Stimulated activated CD8-positive, alpha-beta memory T cell treated with anti-CD3 and anti-CD28 coated beads, Interleukin-12 subunit alpha, Interleukin-12 subunit beta, amount 100 ng/mL, for 4 hours (primary cell): ENCODE results near the gene GNPAT.

ENCODE experiments used
- DNase-seq: peaks from one replicate; pipeline ENCODE4 v3.0.0-alpha.2; 2020; ENCODE audit warnings: low read depth

GNPAT gene

DNA sequence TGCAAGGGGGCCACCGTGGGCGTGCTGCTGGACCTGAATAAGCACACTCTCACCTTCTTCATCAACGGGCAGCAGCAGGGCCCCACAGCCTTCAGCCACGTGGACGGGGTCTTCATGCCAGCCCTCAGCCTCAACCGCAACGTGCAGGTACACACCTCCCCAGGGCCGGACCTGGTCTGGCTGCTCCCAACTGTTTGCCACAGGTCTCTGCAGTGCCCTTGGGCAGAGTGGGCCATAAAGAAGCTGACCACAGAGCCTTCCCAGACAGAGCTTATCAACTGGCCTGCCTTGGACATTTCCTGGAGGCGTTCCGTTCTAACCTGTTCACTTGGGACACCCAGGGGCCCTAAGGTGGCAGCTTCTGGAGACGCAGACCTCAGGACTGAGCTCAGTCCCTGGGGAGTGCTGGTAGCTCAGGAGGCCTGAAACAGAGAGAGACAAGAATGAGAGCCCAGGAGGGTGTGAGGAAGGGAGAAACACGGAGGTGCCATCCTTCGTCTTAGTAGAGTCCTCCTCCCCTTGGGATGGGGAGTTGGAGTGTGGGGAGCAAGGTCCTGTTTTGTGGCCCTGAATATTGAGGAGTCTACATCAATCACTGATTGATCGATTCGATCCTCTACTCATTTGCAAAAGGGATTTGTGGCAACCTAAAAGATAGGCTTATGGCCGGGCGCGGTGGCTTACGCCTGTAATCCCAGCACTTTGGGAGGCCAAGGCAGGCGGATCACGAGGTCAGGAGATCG, 27.0 kb upstream of the GNPAT start:
- no peak for DNase-seq

DNA sequence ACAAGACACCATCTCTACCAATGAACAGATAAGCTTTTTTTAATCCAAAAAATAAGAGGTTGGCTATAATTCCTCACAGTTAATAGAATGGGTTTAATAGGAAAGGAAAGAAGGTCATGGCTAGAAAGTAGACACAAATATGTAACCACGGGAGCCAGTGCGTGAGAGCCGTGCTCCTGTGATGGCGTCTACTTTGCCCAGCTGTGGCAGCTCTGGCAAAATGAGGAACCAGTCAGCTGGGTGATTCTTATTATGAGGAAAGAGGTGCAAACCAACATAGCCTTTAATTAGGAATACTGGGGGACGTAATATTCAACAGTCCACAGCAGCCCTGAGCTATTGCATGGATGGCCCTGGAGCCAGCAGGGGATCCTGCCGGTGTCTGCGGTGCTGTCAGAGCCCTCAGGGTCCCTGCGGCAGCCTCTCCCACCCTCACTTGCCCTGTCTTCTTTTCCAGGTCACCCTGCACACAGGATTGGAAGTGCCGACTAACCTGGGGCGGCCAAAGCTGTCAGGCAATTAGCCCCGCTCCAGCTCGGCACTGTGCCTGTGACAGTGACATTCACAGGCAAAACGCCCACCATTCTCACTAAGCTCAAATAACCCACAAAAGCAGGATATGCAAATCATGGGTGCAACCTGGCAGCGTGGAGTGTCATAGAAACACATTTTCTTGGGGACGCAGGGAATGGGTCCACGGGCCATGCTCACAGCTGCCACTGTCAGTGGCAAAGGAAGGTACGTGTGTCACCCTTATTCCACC, 25.9 kb upstream of the GNPAT start:
- no peak for DNase-seq

DNA sequence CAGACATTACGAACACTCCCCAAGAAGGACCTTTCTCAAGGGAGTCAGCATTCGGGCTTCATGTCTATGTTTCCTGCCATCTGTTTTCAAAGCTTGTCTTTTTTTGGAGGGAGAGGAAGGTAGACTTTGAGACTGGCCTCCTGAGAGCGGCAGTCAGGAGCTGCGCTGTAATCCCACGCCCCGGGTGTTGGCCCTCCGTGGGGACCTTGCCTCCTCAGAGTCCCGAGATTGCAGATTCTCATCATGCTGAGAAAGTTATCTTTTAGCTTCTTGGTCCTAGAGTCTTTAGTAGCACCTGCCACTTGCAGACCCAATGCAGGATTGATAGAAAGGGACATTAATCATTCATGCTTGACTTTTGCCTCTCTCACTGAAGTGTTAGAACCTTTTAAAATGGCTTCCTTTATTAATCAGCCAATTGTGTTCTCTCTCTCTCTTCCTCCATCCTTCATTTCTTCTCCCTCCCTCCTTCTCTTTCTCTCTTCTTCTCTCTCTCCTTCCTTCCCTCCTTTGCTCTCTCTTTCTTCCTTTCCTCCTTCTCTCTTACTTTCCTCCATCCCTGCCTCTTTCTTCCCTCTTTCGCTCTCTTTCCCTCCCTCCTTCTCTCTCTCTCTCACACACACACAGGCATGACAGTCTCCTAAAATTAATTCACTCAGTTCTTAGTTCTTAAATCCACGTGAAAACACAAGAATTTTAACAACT, 25.2 kb upstream of the GNPAT start:
- no peak for DNase-seq

DNA sequence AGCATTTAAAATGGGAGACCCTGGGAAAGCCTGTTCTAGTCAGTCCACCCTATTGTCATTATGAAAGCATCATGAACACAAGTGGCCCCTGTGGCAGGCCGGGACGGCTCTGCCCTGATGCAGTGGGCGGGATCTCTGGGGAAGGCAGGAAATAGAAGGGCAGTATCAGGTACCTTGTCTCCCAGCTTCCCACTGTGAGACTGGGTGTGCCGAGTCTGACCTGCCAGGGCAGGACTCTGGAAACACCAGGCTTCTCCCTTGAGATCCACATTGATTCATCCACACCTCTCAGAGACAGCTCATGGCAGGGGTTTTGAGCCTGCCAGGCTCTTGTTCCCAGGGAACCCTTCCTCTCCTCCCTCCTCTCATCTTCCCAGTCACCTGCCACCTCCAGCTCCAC, 24.5 kb upstream of the GNPAT start:
- DNase-seq: no peak

DNA sequence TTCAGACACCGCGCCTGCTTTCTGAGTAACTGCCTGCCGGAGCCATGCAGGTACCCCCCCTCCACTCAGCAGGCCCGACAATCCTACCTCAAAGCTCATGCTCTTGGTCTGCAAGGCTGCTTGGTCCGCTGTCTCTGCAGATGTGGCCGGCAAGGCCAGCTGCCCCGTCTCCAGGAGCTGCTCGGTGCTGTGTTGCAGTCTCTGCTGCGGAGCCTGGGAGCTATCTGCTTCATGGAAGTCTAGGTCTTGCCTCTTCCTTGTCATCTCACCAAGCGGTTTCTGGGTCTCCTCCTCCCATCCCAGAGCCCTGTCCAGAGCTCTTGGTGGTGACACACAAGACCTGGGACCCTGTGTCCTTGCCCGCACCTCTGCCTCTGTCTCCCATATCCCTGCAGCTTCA, 24.0 kb upstream of the GNPAT start:
- no peak for DNase-seq

DNA sequence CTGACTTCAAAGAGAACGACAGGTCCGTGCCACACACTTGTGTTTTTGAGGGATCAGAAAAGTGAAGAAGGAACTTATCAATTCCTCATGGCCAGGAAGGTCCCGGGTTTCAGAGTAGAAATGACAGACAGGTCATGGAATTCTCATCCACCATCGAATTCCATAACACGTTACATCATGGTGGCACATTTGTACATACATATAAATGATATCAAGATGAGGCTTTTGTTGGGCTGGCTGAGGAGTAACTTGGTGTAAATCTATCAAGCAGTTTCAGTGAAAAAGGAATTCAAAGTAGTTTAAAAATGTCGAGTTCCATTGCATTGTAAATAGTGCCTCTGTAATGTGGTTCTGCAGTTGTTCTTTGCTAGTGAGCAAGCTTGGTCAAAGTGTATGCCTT, 22.9 kb upstream of the GNPAT start:
- DNase-seq: no peak

DNA sequence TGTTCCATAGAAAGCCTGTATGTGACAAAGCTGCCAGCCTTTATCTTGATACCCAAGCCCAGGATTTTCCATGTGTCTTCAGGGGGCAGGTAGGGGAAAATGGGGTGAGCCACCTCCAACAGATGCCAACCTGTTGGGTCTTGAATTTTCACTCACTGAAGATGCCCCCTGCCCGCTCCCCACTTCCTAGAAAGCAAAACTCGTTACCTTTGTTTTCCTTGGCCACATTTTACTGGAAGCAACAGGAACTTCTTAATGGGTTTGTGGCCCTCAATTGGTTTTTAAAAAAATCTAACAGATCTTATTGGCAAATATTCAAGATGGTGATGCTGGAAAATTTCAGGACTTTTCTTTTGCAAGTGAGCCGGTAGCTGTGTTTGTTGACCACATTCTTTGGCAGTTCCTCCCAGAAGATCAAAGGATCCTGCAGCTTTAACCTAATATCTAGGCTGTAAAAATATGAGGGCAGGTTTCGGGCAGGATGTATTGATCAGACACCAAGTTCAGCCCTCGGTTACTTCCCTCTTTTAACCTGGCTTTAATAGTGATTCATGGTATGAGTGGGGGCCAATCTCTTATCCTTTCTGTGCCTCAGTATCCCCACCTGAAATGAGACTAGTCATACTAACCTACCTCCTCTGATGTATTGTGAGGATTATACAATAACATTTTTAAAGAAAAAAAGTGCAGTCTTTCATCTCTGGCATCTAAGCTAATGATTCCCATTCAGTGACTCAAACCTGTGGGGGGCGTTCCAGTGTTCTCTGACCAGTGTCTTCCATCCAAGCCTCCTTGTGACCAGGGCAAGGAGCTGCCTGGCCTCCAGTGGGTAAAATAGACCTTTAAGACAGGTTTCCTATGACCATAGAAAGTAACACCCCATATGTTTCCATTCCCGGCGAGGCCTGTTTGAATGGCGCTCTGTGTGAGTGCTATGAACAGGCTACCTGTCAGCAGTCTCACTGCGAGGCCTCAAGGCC, 21.3 kb upstream of the GNPAT start:
- DNase-seq: no peak

DNA sequence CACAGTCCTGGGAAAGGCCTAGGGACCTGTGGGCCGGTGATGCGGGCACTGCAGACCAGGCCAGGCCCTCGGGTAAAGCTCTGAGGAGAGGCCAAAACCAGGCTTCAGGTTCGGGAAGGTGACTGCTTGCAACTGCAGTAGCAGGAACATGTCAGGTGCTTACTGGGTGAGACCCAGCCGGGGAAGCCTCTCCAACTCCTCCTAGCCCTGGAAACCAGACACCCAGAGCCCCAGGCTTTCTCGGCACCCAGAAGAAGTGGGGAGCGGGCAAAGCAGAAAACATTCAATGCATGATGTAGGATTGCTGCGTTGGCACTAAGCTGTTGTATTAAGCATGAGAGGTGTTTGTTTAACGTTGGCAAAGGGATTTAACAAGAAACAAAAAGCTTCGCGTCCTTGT, 20.2 kb upstream of the GNPAT start:
- DNase-seq: no peak

DNA sequence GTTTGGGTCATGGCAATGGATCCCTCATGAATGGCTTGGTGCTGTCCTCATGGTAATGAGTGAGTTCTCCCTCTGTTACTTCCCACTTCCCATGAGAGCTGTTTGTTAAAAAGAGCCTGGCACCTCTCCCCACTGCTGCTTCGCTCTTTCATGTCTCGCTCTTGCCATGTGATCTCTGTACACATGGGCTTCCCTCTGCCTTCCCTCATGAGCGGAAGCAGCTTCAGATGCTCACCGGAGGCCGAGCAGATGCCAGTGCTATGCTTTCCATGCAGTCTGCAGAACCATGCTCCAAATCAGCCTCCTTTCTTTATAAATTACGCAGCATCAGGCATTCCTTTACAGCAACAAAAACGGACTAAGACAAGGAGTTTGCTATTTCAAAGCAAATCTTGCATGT, 14.9 kb upstream of the GNPAT start:
- DNase-seq: no peak

DNA sequence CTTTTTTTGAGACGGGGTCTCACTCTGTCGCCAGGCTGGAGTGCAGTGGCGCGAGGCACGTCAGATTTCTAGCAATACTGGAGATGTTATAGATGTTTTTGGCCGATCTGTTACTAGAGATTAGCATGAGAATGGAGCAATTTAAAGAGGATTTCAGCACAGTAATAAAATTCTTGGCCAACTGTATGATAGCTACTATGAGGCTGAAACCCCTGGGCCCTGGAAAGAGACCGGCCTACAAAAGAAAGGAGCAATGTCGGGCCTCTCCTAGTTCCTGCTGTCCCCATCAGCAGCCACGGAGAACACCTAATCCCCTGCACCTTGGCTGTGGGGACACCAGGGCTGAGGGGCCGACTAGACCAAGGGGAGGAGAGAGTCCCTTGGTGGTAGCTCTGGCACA, 9.5 kb upstream of the GNPAT start:
- no peak for DNase-seq

DNA sequence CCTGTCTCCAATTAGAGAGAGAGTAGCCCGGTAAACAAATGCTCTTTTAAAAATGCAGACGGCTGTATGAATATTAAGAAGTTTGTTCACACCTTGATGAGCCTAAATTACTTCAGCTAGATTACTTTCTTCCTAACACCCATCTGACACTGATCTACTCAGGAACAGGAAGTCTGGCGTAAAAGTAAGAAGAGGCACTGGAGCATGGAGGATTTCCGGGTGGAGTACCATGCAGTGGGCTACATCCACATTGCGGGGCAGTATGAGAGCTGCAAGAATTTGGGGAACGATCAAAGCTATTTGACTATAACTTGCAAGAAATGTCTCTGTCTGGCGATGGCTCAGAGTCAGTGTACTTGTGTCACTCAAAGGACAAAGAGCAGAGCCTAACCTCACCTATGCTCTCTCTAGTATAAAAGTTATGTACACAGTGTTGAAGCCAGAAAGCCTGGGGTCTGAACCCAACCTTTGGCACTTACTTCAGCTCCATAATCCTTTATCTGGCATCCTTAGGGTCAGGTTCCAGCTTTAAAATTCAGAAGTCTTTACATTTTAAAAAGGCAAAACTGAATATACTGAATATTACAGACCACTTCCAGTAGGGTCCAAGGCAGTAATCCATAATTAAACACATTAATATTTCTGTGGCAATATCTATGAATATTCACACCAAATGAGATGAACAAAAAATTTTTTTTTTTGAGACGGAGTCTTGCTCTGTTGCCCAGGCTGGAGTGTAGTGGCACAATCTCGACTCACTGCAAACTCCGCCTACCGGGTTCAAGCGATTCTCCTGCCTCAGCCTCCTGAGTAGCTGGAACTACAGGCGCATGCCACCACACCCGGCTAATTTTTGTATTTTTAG, 7.9 kb upstream of the GNPAT start:
- DNase-seq: no peak

DNA sequence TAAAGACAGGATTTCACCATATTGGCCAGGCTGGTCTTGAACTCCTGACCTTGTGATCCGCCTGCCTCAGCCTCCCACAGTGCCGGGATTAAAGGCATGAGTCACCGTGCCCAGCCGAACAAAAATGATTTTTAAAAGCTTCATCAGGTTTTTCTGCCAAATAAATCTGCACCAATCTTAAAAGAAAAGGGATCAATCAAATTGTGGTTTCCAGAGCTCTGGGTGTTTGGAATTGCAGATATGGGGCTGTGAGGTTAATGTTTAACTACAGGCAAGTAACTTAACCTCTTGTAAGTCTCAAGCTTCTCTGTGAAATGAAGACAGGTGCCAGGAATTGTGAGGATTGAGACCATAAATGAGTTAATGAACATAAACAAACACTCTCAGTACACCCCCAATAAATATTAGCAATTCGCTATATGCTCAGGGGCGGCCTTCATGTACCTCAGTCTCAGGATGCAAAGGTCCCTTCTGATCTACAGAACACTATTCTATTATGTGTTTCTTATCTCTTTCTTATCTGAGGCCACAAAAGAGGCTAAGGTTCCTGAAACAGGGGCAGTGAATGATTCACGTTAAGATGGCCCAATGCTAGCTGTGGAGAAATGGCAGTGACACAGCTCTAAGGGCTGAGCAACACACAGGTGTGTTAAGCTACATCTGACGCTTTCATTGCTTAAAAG, 7.1 kb upstream of the GNPAT start:
- DNase-seq: no peak

DNA sequence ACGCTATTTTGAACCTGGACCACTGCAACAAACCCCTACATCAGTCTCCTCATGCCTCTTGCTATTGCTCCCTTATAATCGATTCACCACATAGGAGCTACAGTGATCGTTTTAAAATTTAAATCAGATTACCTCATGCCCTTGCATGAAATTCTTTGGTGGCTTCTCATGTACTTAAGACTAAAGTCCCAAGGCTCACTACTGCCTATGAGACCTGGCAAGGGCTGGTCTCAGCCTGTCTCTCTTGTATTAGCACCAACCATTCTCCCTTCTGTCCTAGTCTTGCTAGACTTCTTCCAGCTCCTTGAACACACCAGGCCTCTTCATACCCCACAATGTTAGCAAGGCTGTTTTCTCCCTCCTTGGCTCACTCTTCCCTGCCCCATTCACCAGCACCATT, 6.5 kb upstream of the GNPAT start:
- no peak for DNase-seq

DNA sequence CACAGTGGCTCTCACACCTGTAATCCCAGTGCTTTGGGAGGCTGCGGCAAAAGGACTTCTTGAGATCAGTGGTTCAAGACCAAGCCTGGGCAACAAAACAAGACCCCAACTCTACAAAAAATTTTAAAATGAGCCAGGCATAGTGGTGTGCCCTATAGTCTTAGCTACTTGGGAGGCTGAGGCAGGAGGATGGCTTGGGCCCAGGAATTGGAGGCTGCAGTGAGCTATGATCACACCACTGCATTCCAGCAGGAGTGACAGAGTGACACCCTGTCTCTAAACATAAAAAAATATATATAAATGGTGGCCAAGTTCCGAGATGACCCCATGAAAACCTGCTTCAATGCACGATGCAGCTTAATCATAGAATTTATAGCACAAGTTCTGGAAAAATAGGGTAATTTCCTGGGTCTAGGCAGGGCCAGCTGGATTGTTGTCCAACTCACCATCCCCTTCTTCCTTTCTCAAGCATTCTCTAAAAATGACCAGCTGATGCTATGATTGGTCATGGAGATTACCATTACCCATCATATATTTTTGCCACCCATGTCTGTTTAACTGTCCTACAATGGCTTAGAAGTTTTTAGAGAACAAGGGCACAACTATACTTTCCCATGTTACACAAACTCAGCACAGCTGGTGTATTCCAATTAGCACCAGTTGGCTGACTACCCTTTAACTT, 5.3 kb upstream of the GNPAT start:
- DNase-seq: no peak

DNA sequence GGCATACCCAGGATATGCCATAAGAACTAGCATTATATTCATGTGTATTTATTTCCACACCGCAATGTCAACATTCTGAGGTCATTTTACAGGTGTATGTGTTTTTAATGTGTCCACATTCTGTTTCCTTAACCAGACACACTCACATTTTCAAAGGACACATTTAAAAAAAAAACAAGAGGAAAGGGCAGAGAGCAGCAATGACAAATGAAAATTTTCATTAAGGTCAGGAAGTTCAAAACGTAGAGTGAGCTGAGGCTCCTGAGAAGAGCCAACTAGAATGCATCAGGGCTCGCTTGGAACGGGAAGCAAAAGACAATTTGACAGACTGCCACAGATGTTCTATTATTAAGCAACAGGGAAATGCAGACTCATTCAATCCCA, 4.8 kb upstream of the GNPAT start:
- no peak for DNase-seq

DNA sequence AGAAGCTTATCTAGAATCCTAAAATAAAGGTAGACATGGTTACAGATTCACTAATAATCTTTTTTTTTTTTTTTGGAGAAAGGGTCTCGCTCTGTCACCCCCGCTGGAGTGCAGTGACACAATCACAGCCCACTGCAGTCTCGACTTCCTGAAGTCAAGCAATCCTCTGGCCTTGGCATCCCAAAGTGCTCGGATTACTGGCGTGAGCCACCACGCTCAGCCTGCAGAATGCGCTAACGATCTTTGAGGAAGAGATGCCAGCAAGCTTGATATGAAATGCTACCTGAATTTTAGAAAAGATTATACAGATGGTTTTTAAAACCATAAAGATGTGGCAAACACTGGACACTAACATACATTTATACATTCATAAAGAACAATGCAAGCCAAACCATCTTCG, 4.1 kb upstream of the GNPAT start:
- DNase-seq: no peak

DNA sequence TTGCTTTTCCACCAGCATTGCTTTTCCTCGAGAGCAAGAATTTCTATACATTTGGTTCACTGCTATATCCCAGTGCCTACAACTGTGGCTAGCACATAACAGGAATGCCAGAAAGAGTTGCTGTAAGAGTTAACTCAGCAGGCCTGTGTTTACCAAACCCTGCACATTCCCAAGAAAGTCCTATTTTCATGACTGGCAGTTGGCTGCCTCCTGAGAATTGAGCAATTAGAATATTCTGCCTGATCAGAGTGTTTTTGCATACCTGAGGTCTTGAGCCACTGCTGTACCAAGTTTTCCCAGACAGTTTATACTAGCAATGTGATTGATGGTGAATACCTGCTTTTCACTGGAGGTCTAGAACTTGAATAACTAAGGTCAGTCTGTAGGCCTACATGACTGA, 2.7 kb upstream of the GNPAT start:
- DNase-seq: no peak

DNA sequence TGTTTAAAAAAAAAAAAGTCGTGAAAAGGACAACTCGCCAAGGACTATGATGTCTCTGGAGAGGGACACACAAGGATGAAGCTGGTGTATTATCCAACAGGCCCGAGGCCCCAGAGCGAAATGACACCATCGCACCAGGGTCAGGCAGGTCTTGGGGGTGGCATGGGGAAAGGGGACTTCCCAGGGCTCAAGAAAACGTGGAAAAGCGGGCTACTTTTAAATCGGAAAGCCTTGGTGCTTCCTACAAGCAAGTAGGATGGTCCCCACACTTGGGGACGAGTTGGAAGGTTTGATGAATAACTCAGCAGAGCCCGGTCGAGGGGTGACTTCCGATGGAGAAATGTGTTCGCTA, 505 bp upstream of the GNPAT start:
- no peak for DNase-seq

DNA sequence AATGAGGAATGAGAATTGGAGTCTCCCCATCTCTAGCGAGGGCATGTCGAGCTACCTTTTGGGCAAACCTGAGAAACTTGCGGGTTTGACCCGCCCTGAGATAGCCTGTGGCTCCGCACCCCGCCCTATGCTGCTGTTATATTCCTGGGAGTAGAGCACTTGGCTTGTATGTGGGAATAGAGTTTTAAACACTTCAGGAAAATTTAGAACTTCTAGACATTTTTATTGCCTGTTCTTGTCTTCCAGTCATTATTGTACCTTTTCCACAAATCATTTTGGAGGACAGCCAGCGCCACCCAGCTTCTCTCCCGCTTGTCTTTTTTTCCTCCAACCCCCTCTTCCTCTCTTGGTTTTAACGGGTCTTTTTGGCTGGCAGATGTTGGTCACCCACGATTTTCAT, 738 bp downstream of the GNPAT start:
- DNase-seq: no peak
